Testis (tissue), 5 donors: ENCODE data around the gene TMEM208. TPM values are rescaled to one million over a fixed set of nuclear protein-coding genes. Genes with fewer than 3 reads are reported as not detected.

Experiments used
- DNase-seq: peaks from one replicate; pipeline ENCODE4 v3.0.0-alpha.2; 2019
- H3K27ac ChIP-seq, 2 donors: fragments of 200-600 bp; sonication (generic); one replicate each; pipeline ENCODE4 v1.5.1; 2019
- H3K27me3 ChIP-seq: fragments of 200-600 bp; sonication (generic); one replicate; pipeline ENCODE4 v1.5.1; 2019
- H3K36me3 ChIP-seq: fragments of 200-600 bp; sonication (generic); one replicate; pipeline ENCODE4 v1.5.1; 2017; ENCODE audit warnings: low read depth; ENCODE audit errors: missing control alignments
- H3K4me1 ChIP-seq: fragments of 200-600 bp; sonication (generic); one replicate; pipeline ENCODE4 v1.5.1; 2019
- H3K4me3 ChIP-seq, 2 donors: fragments of 200-600 bp; sonication (generic); one replicate each; pipeline ENCODE4 v1.5.1; 2017 to 2019
- H3K9me3 ChIP-seq: fragments of 200-600 bp; sonication (generic); one replicate; pipeline ENCODE4 v1.5.1; 2017
- POLR2A ChIP-seq: fragments of 450-650 bp; IDR thresholded peaks from one replicate; pipeline ENCODE4 v1.6.1; 2017; ENCODE audit warnings: antibody characterized with exemption, mild to moderate bottlenecking, moderate library complexity
- WGBS, 2 donors: methylation state at CpG; one replicate each; pipeline ENCODE4 v1.1.5; 2018; 5-methylcytosine and 5-hydroxymethylcytosine counted together
- intact Hi-C: fragments of 100-400 bp; cut with DNase I; formaldehyde crosslinking; loops from one replicate; pipeline ENCODE4 v1.15.1; 2023; ENCODE audit warnings: low total_unique reads
- long read RNA-seq, 2 donors: transcript quantifications; one replicate each; lab custom pipeline, GENCODE V29; 2026
- polyA plus RNA-seq: library from polyadenylated mRNA; stranded (reverse); fragments of 350-450 nt; fragmentation: Illumina TruSeq; extraction: RNeasy Lipid Tissue Mini Kit (QIAGEN cat#74804); gene quantifications from one replicate; pipeline ENCODE4 v1.2.3, GENCODE V29; 2014; ENCODE audit warnings: low read depth, low replicate concordance; ENCODE audit not compliant: insufficient read depth
- total RNA-seq, 2 donors: library from RNA; depleted of rRNA; stranded (reverse); fragments of >200 nt; gene quantifications; one replicate each; pipeline ENCODE4 v1.2.3, GENCODE V29; 2016
- TF ChIP-seq, protein P1 (sequence below), 3 experiments: fragments of 450-650 bp in 2 of 3; fragments of 200-600 bp in 1 of 3; sonication (generic) in 1 of 3; IDR thresholded peaks; one replicate each; pipeline ENCODE4 v1.5.1; 2016 to 2019; ENCODE audit warnings: antibody characterized with exemption in 3 of 3, mild to moderate bottlenecking in 2 of 3, moderate library complexity in 1 of 3

TMEM208 gene
- total RNA-seq = 10 to 100 TPM; 57.4 to 66.8 TPM
- polyA plus RNA-seq = 55.6 TPM
- long read RNA-seq, donor 1, transcript TMEM208-201 (6 exons, 793 nt) = major isoform, 33 of 43 reads
- long read RNA-seq, donor 1, partial matches to known transcripts = 5 of 43 reads
- long read RNA-seq, donor 1, other reads (novel, unspliced or antisense) = 0 of 43 reads
- long read RNA-seq, donor 2, transcript TMEM208-201 (6 exons, 793 nt) = major isoform, 12 of 13 reads
- long read RNA-seq, donor 2, partial matches to known transcripts = 0 of 13 reads
- long read RNA-seq, donor 2, other reads (novel, unspliced or antisense) = 0 of 13 reads

DNA sequence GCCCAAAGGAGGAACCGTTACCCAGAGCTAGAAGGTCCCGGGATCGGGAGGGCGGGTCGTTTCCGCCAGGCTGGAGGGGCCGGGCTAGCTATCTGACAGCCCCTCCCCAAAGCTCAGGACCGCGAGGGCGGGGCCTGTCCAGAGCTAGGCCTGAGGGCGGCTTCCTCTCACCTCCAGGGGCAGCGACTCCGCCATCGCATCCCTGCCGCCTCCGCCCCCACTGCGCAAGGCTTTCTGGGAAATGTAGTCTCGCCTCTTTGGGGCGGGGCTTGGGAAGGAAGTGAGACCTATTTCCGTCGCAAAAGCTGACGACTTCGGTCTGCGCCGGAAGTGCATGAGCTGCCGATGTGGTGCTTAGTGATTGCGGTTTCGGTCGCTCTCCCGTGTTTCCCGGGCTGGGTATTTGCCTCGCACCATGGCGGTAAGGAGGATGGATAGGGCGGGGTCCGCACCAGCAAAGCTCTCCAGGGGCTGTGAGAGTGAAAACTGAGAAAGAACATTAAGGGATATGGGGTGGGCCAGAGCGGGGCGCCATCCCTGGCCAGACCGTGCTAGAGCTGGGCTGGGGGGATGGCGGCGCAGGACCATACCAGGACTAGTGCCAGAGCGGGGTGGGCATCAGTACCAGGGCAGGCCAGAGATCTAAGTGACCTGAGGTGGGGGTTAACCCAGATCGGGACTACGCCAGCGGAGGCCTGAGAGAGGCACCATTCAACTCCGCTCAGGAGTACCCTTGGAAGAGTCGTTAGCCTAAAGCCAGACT lies at the start of gene TMEM208:
TMEM208 (plus strand) TSS at position 327 of the 763 bp plus-strand sequence; CDS start at position 416, 89 bp downstream.
- H3K4me3 ChIP-seq = peak within 1 kb of the TSS; percentile 93 to 97
- WGBS, 2 donors = 0% methylated on average over 40 to 46 of the region's 46 CpGs
- H3K27ac ChIP-seq = peak within 1 kb of the TSS; percentile 53 to 81
- H3K36me3 ChIP-seq = no peaks in the 10 kb centered on the region
- H3K27me3 ChIP-seq = no peaks in the 10 kb centered on the region
- TF ChIP-seq, protein P1, sequence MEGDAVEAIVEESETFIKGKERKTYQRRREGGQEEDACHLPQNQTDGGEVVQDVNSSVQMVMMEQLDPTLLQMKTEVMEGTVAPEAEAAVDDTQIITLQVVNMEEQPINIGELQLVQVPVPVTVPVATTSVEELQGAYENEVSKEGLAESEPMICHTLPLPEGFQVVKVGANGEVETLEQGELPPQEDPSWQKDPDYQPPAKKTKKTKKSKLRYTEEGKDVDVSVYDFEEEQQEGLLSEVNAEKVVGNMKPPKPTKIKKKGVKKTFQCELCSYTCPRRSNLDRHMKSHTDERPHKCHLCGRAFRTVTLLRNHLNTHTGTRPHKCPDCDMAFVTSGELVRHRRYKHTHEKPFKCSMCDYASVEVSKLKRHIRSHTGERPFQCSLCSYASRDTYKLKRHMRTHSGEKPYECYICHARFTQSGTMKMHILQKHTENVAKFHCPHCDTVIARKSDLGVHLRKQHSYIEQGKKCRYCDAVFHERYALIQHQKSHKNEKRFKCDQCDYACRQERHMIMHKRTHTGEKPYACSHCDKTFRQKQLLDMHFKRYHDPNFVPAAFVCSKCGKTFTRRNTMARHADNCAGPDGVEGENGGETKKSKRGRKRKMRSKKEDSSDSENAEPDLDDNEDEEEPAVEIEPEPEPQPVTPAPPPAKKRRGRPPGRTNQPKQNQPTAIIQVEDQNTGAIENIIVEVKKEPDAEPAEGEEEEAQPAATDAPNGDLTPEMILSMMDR (IDR thresholded peaks at IDR 0.05) = peak in 2 of 3 experiments; percentile 13 to 28
- TF ChIP-seq POLR2A = peak; percentile 4
- intact Hi-C loops = no loop called here
- no peaks in the 10 kb centered on the region for H3K9me3 ChIP-seq
- peaks cover 11% of the 10 kb centered on the region for H3K4me1 ChIP-seq
- DNase-seq = peak; percentile 99

DNA sequence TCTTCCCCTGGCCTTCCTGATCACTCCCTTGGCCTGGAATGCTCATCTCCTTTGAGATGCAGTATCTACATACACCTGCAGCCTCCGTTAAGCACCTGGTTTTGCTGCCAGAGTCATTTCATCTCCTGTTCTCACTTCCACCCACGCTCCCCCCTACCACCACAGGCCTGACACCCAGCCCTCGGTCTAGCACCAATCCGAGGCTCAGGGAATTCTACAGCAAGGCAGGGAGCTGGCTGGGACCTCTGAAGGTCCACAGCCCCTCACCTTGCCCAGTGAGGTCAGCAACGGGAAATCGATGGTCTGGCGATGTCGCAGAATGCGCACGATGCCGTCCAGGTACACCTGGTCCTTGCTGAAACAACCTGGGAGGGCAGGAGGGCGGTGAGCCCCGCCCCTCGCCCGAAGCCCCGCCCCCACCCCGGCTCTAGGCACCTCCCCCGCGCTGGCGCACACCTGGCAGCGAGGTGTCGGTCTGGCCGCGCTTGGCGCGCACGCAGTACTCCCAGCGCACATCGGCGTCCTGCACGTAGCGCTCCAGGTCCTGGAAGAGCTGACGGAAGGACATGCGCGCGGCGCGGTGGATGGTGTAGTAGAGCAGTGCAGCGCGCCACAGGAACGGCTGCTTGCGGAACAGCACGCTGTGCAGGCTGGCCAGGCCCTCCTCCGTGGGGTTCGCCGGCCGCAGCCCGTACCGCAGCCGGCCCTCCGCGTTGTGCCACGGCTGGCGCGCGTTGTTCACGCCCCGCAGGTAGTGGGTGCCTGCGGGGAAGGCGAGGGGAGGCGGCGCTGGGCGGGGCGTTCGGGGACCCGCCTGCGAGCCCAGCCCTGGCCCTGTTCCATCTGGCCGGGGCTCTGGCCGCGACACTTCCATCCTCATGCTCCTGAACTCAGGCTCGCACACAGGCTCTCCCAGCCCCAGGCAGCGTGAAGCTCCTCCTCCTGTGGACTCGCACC lies 48.9 kb upstream of the TMEM208 start:
- peak; percentile 65 for DNase-seq
- intact Hi-C loops = no loop called here
- no peaks in the 10 kb centered on the region for H3K9me3 ChIP-seq
- H3K4me1 ChIP-seq = peaks cover 18% of the 10 kb centered on the region
- no peaks in the 10 kb centered on the region for H3K36me3 ChIP-seq
- no peaks in the 10 kb centered on the region for H3K27me3 ChIP-seq
- peak overlapping the region; percentile 37 to 53 for H3K4me3 ChIP-seq
- H3K27ac ChIP-seq = peak overlapping the region in 1 of 2 donors; percentile 69
- WGBS, 2 donors = 3 to 18% methylated on average over 27 to 42 of the region's 73 CpGs
- TF ChIP-seq, protein P1 (IDR thresholded peaks at IDR 0.05) = peak in 1 of 3 experiments; percentile 40
- TF ChIP-seq POLR2A = no peak

DNA sequence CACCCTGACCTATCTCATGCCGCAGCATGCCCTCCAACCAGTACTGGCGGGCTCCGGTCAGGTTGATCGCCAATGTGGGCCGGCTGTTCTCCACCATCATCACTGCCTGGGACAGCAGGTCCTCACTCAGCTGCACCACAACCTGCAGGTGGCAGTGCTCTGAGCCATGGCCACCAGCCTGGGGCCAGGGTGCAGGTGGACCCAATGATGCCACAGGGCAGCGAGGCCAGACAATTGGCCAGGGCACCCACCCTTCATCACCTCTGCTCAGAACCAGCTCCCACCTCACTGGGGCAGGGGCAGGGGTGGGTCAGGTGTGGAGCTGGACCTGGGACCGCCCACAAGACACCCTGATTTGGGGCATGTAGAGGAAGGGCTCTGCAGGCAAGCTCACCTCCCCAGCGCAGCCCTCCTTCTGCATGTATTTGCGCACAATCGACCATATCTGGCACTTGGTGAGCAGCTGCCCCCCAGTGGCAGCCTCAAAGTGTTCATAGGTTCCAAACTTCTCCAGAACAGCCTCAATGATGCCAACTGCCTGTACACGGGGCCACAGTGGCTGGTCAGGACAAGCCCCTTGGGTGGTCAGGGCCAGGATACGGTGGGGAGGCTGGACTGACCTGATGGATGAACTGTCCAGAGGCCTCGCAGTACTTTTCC lies 47.4 kb upstream of the TMEM208 start:
- Histone ChIP-seq H3K4me1 (peaks cover 11% of the 10 kb centered on the region), H3K4me3 (no peak overlapping the region), H3K9me3 (no peaks in the 10 kb centered on the region), H3K27me3 (no peaks in the 10 kb centered on the region), H3K27ac (no peak overlapping the region), H3K36me3 (no peaks in the 10 kb centered on the region)
- 90 to 94% methylated on average over 9 to 13 of the region's 13 CpGs for WGBS, 2 donors
- intact Hi-C loops = no loop called here
- no peak for DNase-seq
- TF ChIP-seq, protein P1 (IDR thresholded peaks at IDR 0.05) = no peak
- TF ChIP-seq POLR2A = no peak

DNA sequence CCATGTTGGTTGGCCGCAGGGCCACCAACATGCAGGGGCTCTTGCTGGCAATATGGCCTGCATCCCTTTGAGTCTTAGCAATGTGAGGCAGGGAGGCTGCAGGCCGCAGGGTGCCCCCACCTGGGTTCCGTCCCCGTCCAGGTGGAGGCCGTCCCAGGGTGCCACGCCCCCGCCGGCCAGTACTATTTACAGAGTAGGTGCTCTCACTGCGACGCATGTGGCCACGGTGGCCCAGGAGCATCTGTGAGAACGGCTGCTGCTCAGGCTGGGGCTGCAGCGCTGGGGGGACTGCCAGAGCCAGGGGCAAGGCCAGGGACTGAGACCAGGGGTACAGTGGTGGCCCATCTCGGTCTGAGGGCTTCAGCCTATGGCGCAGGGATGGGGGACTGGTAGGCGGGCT lies 46.8 kb upstream of the TMEM208 start:
- TF ChIP-seq, protein P1 (IDR thresholded peaks at IDR 0.05) = no peak
- no peak for TF ChIP-seq POLR2A
- intact Hi-C loops = no loop called here
- H3K36me3 ChIP-seq = no peaks in the 10 kb centered on the region
- H3K4me1 ChIP-seq = peaks cover 14% of the 10 kb centered on the region
- no peak overlapping the region for H3K4me3 ChIP-seq
- no peaks in the 10 kb centered on the region for H3K9me3 ChIP-seq
- no peak overlapping the region for H3K27ac ChIP-seq
- no peak for DNase-seq
- WGBS, 2 donors = 95 to 100% methylated on average over 1 to 16 of the region's 16 CpGs
- no peaks in the 10 kb centered on the region for H3K27me3 ChIP-seq
